Stimulated activated naive B cell treated with anti-CD40 and anti-IgM and Interleukin-4, amounts not matched to agents 10 μg/mL and 1 μg/mL and 100 μg/mL, for 72 hours (primary cell): ENCODE measurements around the gene IQSEC1.

Experiments
- ATAC-seq, 2 donors: fragments of 150-1000 bp; cut with Tn5 transposase; replicated peaks; 2 replicates each; pipeline ENCODE4 v1.10.0; 2021; ENCODE audit warnings: moderate library complexity in 1 of 2
- DNase-seq: peaks from one replicate; pipeline ENCODE4 v3.0.0; 2021
- H3K27ac Mint-ChIP-seq: one replicate; pipeline ENCODE4 v1.8.0; 2022; ENCODE audit warnings: mild to moderate bottlenecking, mixed read lengths
- H3K27me3 Mint-ChIP-seq, 2 donors: one replicate each; pipeline ENCODE4 v1.8.0; 2022; ENCODE audit warnings: mixed read lengths in 2 of 2
- H3K36me3 Mint-ChIP-seq, 2 donors: one replicate each; pipeline ENCODE4 v1.8.0; 2022; ENCODE audit warnings: mixed read lengths in 2 of 2, mild to moderate bottlenecking in 1 of 2
- H3K4me1 Mint-ChIP-seq, 2 donors: one replicate each; pipeline ENCODE4 v1.8.0; 2022; ENCODE audit warnings: mixed read lengths in 2 of 2, mild to moderate bottlenecking in 1 of 2
- H3K4me3 Mint-ChIP-seq, 2 donors: one replicate each; pipeline ENCODE4 v1.8.0; 2022; ENCODE audit warnings: mild to moderate bottlenecking in 2 of 2, mixed read lengths in 2 of 2, moderate library complexity in 1 of 2
- H3K9me3 Mint-ChIP-seq, 2 donors: one replicate each; pipeline ENCODE4 v1.8.0; 2022; ENCODE audit warnings: mixed read lengths in 2 of 2, mild to moderate bottlenecking in 1 of 2

Gene IQSEC1

DNA sequence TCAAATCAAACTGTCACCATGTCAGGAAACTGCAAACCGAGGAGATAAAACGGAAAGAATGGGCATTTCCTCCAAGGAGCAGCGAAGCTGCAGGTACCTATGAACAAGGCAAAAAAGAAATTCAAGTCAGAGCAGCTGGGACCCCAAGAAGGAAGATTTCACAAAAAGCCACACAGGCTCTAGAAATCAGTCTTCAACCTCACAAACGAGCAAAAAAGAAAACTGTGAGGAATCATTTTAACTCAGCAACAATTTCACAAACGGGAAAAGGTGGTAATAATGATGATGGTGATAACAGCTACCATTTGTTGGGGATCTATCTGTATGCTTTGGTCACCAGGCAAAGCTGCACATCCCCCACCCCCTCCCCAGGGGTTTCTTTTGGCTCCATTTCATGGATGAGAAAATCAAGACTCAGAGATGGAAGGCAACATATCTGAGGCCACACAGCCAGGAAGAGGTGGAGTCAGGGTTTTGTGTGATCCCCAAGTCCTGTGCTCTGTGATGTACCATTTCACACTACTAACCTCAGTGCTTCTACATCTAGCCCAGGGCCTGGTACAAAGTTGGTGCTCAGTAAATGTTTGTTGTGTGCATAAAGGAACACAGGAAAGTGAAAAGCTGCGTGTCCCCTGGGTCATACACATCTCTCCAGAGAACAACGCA, 109.9 kb downstream of the IQSEC1 start:
- Mint-ChIP-seq H3K27me3 (no peaks in the 10 kb centered on the region), H3K27ac (peak overlapping the region; percentile 14), H3K9me3 (peaks cover 0 to 1% of the 10 kb centered on the region in 2 donors), H3K4me3 (no peak overlapping the region), H3K4me1 (peaks cover 83 to 95% of the 10 kb centered on the region in 2 donors), H3K36me3 (peaks cover 6 to 52% of the 10 kb centered on the region in 2 donors)
- no peak for ATAC-seq
- no peak for DNase-seq

DNA sequence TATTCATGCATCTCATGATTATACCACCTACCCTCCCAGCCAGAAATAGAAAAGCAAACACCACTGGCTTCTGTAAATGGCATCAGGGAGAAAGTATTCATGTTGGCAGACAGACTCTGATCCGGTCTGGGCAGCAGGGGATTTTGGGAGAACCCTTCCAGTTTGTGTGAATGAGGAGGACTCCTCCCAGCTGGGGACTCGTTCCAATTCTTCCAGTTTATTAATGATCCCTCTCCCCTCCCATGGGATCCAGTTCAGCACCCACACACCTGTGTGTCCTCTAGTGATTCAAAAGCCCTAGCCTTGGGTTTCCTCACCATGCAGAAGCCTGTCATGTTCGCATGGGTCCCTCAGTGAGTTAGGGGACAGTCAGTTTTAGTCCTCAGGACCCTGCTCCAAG, 110.9 kb downstream of the IQSEC1 start:
- Mint-ChIP-seq H3K36me3 (peaks cover 6 to 56% of the 10 kb centered on the region in 2 donors), H3K27ac (peak overlapping the region; percentile 73), H3K4me3 (no peak overlapping the region), H3K4me1 (peaks cover 88 to 100% of the 10 kb centered on the region in 2 donors), H3K27me3 (no peaks in the 10 kb centered on the region), H3K9me3 (peaks cover 0 to 1% of the 10 kb centered on the region in 2 donors)
- ATAC-seq (no peak), DNase-seq (no peak)

DNA sequence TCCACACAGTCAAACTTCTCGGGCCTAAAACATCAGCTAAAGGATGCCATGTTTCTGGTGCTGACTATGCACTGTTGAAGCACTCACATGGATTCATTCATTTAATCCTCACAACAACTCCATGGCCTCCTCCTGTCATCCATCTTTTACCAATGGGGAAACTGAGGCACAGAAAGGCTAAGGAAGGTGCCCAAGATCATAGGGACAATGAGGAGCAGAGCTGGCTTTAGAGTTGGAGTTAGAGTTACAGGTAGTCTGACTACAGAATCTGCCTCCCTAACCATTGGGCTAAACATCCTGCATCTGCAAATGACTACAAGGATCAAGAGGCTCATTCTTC, 111.6 kb downstream of the IQSEC1 start:
- peaks cover 8 to 57% of the 10 kb centered on the region in 2 donors for H3K36me3 Mint-ChIP-seq
- no peak overlapping the region for H3K4me3 Mint-ChIP-seq
- no peak for ATAC-seq
- no peaks in the 10 kb centered on the region for H3K9me3 Mint-ChIP-seq
- peaks cover 86 to 100% of the 10 kb centered on the region in 2 donors for H3K4me1 Mint-ChIP-seq
- H3K27me3 Mint-ChIP-seq = no peaks in the 10 kb centered on the region
- H3K27ac Mint-ChIP-seq = peak overlapping the region; percentile 15
- no peak for DNase-seq

DNA sequence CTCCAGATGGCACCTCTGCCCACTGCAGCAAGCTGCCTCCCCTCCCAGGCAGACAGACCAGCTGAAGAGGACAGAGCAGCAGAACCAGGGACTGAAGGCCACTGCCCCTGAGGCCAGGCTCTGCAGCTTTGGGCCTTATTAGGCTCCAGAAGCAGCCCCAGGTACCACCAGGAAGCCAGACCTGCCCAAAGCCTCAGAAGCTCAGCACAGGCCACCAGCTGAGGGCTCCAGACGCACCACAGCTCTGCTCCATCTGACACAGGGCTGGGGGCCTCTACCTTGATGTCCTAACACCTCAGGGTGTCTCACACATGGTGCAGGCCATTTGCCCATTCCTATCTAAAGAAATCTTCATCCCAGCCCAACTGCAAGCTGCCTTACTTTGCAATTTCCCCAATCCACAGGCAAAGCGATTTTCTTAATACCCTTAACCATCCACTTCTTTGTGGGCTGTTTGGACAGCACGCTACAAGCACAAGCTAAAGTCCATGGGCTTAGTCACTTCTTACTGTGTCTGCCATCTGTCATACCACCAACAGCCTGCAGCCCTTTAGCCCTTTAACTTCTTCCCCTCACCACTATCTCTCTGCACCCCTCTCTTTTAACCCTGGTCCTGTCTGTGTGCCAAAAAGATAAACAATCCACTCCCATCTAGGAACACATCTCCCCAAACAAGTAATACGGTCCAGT, 112.1 kb downstream of the IQSEC1 start:
- peaks cover 6 to 56% of the 10 kb centered on the region in 2 donors for H3K36me3 Mint-ChIP-seq
- peak overlapping the region; percentile 90 for H3K27ac Mint-ChIP-seq
- peak overlapping the region in 1 of 2 donors; percentile 47 for H3K4me3 Mint-ChIP-seq
- no peak for ATAC-seq
- H3K27me3 Mint-ChIP-seq = no peaks in the 10 kb centered on the region
- H3K9me3 Mint-ChIP-seq = no peaks in the 10 kb centered on the region
- H3K4me1 Mint-ChIP-seq = peaks cover 86 to 100% of the 10 kb centered on the region in 2 donors
- no peak for DNase-seq

DNA sequence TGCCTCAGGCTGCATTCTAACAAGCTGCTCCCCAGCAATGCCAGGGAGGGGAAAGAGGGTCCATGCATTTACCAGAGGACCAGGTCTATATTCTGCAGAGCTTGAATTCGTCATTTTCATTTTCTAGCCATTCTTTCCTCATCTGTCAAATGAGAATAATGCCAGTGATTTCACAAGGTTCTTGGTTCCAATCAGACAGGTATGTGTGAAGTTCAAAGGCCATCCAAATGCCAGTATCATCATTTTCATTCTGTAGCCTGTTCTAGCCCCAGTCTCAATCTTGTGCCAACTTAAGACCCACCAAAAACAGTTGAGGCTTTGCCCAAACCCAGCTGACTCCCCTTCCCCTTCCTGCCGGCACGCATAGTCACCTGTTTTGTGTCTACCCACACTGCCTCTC, 112.7 kb downstream of the IQSEC1 start:
- H3K36me3 Mint-ChIP-seq = peaks cover 6 to 52% of the 10 kb centered on the region in 2 donors
- ATAC-seq (no peak), DNase-seq (no peak)
- no peaks in the 10 kb centered on the region for H3K9me3 Mint-ChIP-seq
- no peaks in the 10 kb centered on the region for H3K27me3 Mint-ChIP-seq
- peak overlapping the region; percentile 90 for H3K27ac Mint-ChIP-seq
- H3K4me1 Mint-ChIP-seq = peaks cover 84 to 100% of the 10 kb centered on the region in 2 donors
- peak overlapping the region; percentile 47 to 48 for H3K4me3 Mint-ChIP-seq

DNA sequence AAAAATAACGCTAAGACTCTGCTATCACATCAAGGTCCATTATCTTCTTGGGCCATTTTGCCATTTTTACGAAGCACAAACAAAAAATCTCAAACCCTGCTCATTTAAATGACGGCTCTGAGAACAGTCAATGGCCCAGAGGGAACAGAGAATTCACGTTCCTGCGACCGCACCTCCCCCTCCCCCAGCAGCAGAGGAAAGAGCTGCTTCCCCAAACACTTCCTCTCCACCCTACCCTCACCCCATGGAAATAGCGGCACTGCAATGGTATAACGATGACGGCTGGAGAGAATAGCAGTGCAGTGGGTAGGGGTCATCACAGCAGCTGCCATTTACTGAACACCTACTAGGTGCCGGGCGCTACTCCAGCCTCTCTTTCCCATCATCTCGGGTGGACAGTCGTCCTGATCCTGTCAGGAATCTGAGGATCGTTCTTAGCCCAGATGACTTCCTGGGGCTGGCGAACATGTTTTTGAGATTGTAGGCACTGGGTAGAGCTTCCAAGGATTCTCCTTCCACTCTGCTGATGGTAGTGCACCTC, 113.3 kb downstream of the IQSEC1 start:
- Mint-ChIP-seq H3K27me3 (no peaks in the 10 kb centered on the region), H3K27ac (peak overlapping the region; percentile 82)
- ATAC-seq = peak; percentile 58 to 60

DNA sequence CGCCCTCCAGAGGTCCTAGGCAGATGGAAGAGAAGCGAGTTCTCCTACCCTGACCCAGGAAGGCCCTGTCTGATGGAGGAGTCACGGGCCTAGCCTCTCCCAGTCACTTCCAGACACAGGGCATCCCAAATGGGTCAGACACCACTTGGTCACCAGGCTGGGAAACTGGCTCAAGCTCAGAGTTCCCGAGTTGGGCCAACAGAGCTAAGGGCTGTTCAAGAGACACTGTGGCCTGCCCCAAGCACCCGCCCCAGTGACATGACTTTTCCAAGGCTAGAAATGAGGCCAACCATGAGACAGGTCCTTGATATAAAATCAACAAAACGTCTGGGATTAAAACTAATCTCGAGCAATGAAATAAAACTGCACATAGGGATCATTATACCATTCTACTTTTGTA, 113.8 kb downstream of the IQSEC1 start:
- Mint-ChIP-seq H3K4me1 (peaks cover 86 to 100% of the 10 kb centered on the region in 2 donors), H3K36me3 (peaks cover 6 to 55% of the 10 kb centered on the region in 2 donors), H3K27me3 (no peaks in the 10 kb centered on the region), H3K27ac (peak overlapping the region; percentile 82), H3K4me3 (peak overlapping the region; percentile 36 to 48), H3K9me3 (no peaks in the 10 kb centered on the region)
- no peak for ATAC-seq
- no peak for DNase-seq

More for the DNA sequence above, 113.3 kb downstream of the IQSEC1 start:
- Mint-ChIP-seq H3K4me3 (peak overlapping the region; percentile 36 to 48), H3K4me1 (peaks cover 86 to 100% of the 10 kb centered on the region in 2 donors), H3K9me3 (no peaks in the 10 kb centered on the region), H3K36me3 (peaks cover 6 to 50% of the 10 kb centered on the region in 2 donors)
- DNase-seq = peak; percentile 20

DNA sequence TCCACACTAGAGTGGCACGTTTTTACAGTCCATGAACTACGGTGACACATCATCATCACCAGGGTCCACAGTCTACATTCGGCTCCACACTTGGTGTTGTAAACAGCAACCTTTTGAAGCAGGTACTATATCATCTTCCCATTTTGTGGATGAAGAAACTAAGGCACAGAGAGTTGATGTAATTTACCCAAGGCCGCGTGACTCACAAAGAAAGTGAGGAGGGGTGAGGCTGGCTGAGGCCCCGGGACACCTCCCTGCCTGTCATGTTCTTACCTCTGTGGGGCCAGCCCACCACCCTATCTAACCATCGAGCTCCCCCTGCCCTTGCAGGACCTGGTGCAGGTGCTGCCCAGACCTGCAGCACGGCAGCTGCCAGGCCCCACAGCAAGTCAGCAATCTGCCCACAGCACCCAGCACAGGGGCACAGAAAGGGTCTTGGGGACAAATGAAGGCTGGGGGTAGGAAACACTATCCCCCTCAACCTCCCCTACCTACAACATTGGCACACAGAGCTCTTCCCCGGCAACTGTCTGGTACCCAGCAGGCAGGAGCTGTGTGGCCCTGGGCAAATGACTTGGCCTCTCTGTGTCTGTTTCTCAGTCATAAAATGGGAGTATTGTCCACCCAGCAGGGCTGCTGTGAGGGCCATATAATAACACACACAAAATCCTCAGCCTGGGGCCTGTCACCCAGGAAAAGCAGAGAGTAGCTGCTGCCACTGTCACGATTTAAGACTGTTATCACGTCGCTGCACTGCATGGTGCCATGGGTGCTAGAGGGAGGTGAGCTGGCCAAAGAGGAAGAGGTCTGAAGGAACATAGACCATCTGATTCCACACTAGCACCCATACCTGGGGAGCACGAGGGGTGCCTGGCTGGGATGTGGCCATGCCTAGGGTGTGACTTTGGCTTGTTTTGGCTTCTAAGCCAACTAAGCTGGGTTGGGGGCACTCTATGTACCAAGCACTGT, 115.1 kb downstream of the IQSEC1 start:
- no peaks in the 10 kb centered on the region for H3K9me3 Mint-ChIP-seq
- no peak for DNase-seq
- H3K36me3 Mint-ChIP-seq = peaks cover 11 to 53% of the 10 kb centered on the region in 2 donors
- H3K27ac Mint-ChIP-seq = peak overlapping the region; percentile 88
- peaks cover 81 to 100% of the 10 kb centered on the region in 2 donors for H3K4me1 Mint-ChIP-seq
- ATAC-seq = no peak
- H3K4me3 Mint-ChIP-seq = peak overlapping the region in 1 of 2 donors; percentile 62
- H3K27me3 Mint-ChIP-seq = no peaks in the 10 kb centered on the region

DNA sequence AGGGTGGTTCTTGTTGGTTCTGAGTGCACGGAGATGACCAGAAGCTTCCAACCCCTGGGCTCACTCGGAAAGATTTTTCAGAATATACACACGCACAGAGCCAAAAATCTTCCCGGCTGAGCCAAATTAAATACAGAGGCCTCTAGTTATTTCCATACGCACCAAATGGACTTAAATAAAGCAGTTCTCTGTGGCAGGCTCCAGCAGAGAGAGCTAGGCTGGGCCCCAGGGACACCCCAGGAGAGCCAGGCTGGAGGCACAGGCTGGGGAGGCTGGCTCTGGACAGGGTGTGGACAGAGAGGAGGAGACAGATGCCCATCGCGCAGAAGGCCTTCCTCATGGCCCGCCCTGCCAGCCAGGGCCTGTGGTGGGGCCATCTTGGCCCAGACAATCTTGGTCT, 115.9 kb downstream of the IQSEC1 start:
- peaks cover 78 to 100% of the 10 kb centered on the region in 2 donors for H3K4me1 Mint-ChIP-seq
- DNase-seq = no peak
- H3K27ac Mint-ChIP-seq = peak overlapping the region; percentile 65
- no peak overlapping the region for H3K4me3 Mint-ChIP-seq
- no peaks in the 10 kb centered on the region for H3K9me3 Mint-ChIP-seq
- peaks cover 11 to 51% of the 10 kb centered on the region in 2 donors for H3K36me3 Mint-ChIP-seq
- no peaks in the 10 kb centered on the region for H3K27me3 Mint-ChIP-seq
- no peak for ATAC-seq

DNA sequence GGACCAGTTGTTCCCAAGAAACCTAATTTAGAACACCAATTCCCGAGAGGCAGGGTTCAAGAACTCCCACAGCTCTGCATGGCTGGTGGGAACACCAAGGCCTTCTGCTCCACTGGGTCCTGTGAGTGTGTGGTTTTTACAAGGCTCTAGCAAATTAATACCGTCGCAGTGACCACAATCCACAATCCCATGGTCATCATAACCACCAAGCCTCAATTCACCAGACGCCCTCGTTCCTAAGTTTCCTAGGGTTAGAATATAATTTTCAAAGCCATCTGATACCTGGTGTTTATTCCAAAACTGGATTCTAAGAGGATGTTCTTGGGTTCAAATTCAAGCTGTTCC, 116.9 kb downstream of the IQSEC1 start:
- Mint-ChIP-seq H3K4me3 (peak overlapping the region; percentile 33 to 41), H3K4me1 (peaks cover 78 to 100% of the 10 kb centered on the region in 2 donors), H3K27ac (peak overlapping the region; percentile 89), H3K27me3 (no peaks in the 10 kb centered on the region), H3K9me3 (no peaks in the 10 kb centered on the region), H3K36me3 (peaks cover 15 to 51% of the 10 kb centered on the region in 2 donors)
- ATAC-seq (no peak), DNase-seq (no peak)

DNA sequence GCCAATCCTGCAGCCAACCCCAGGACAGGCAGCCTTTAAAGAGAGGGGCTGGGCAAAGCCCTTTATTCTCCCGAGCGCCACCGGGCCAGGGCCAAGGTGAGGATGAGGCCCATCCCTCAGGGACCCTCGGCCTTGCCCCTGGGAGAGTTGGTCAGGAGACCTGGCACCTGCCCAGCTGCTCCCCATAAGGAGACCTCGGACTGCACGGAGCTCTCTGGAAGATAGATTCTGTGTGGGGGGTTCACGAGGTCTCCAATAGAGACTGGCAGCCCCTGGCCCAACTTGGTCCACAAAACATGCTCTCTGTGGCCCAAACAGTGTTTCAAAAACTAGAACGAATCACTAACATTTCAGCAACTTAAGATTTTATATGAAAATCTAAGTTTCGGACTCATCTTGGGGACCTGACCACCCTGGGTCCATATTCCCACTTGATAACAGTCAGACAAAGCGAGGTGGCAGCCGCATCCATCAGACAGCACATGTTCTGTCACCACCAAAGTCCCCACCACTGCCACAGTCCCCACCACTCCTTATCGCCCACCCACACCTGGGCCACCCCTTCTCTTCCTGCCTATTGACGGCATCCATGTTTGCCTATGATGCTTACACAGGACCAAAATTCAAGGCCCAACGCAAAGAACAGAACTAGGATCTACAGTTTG, 117.4 kb downstream of the IQSEC1 start:
- H3K27me3 Mint-ChIP-seq = no peaks in the 10 kb centered on the region
- peak overlapping the region; percentile 89 for H3K27ac Mint-ChIP-seq
- H3K4me3 Mint-ChIP-seq = peak overlapping the region; percentile 41 to 43
- DNase-seq (no peak), ATAC-seq (no peak)
- no peaks in the 10 kb centered on the region for H3K9me3 Mint-ChIP-seq
- peaks cover 74 to 96% of the 10 kb centered on the region in 2 donors for H3K4me1 Mint-ChIP-seq
- peaks cover 15 to 51% of the 10 kb centered on the region in 2 donors for H3K36me3 Mint-ChIP-seq

DNA sequence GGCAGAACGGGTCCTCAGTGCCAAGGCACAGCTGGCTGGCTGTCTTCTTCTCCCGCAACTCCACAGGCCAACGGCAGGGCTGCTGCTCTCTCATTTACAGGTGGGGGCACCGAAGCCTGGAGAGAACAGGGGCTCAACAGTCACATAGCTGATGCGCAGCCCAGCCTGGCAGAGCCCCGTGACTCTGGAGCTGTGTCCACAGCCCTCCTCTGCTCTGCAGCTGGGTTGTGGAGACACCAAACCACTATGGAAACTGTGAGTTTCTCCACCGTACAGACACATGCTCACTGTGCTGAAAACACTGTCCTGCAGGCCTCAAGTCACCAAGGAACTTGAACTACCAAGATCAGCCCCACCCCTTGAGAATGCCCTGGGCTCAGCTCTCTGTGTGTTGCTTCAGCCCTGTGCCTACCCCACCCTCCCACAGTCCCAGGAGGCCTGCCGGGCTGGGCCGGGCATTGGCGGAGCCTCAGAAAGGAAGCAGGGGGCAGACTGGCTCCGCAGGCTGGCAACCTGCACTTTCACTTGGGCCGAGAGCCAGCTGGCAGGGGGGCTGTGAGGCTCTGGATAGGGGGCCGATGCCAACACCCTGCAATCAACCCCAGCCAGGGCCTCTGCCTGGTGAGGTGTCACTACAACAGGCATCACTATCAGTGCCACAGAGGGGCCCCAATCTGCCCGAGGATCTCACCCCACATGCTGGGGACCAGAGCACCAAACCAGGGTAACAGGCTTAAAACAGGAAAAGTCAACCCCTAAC, 118.2 kb downstream of the IQSEC1 start:
- H3K27ac Mint-ChIP-seq = peak overlapping the region; percentile 89
- ATAC-seq = peak; percentile 91 to 93

DNA sequence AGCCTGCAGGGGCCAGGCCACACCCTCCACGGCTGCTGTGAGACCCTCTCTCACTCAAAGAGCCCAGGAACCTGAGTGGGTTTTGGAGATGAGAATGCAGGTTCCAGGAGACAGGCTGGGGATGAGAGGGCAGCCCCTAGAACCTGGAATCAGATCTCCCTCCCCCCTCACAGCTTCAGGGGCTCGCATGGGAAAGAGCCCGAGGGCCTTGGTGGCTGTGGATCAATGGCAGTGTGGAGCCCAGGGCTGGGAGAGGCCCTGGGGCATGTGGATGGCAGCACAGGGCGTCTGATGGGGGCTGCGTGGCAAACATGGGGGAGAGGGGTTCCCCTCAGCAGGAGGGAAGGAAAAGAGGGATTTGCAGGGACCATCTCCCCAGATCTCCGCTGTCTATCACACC, 119.0 kb downstream of the IQSEC1 start:
- ATAC-seq (no peak), DNase-seq (no peak)
- peak overlapping the region; percentile 89 for H3K27ac Mint-ChIP-seq
- H3K9me3 Mint-ChIP-seq = no peaks in the 10 kb centered on the region
- no peaks in the 10 kb centered on the region for H3K27me3 Mint-ChIP-seq
- H3K4me1 Mint-ChIP-seq = peaks cover 69 to 92% of the 10 kb centered on the region in 2 donors
- peaks cover 14 to 48% of the 10 kb centered on the region in 2 donors for H3K36me3 Mint-ChIP-seq
- H3K4me3 Mint-ChIP-seq = peak overlapping the region in 1 of 2 donors; percentile 38

More for the DNA sequence above, 118.2 kb downstream of the IQSEC1 start:
- Mint-ChIP-seq H3K36me3 (peaks cover 14 to 50% of the 10 kb centered on the region in 2 donors), H3K27me3 (no peaks in the 10 kb centered on the region), H3K4me1 (peaks cover 70 to 92% of the 10 kb centered on the region in 2 donors), H3K9me3 (no peaks in the 10 kb centered on the region), H3K4me3 (peak overlapping the region; percentile 43 to 60)
- DNase-seq = peak; percentile 74
